ENCODE results near the gene WNT10A.

- no peak for TF ChIP-seq CTCF (IDR thresholded peaks at IDR 0.05)
- no peak for TF ChIP-seq POLR2A (IDR thresholded peaks at IDR 0.05)
Observed at GRCh38 chr2:218897394-218898108, 16.9 kb downstream of the WNT10A start.

Data from stomach (tissue), 4 donors.